DND-41 (cell line): Measurements from ENCODE around the gene ASB14.

Experiments
- ATAC-seq: fragments of 200-7000 bp; cut with Tn5 transposase; 3 replicates; pipeline ENCODE4 v1.9.1; 2021; ENCODE audit warnings: low read depth; ENCODE audit not compliant: insufficient read depth
- DNase-seq: peaks from one replicate; pipeline ENCODE4 v3.0.0-alpha.2; 2020
- H2AFZ ChIP-seq: 2 replicates; pipeline ENCODE4 v1.6.0; 2012; ENCODE audit warnings: low read depth, low read length
- H3K27ac ChIP-seq: 2 replicates; pipeline ENCODE4 v1.5.1; 2012; ENCODE audit warnings: low read length, inconsistent platforms
- H3K27me3 ChIP-seq: fragments of 200-600 bp; sonication (generic); 2 replicates; pipeline ENCODE4 v1.6.0; 2012; ENCODE audit warnings: low read length, mild to moderate bottlenecking, inconsistent platforms; ENCODE audit not compliant: insufficient read depth, poor library complexity
- H3K36me3 ChIP-seq: 2 replicates; pipeline ENCODE4 v1.5.1; 2012; ENCODE audit warnings: low read length, inconsistent platforms; ENCODE audit not compliant: insufficient read depth
- H3K4me1 ChIP-seq: 2 replicates; pipeline ENCODE4 v1.5.1; 2012; ENCODE audit warnings: mild to moderate bottlenecking, low read length; ENCODE audit not compliant: insufficient read depth
- H3K4me2 ChIP-seq: 2 replicates; pipeline ENCODE4 v1.6.0; 2012; ENCODE audit warnings: mild to moderate bottlenecking, moderate library complexity, low read length, inconsistent platforms; ENCODE audit not compliant: insufficient read depth
- H3K4me3 ChIP-seq, 2 experiments: fragments of 200-600 bp in 1 of 2; shearing (Covaris generic) in 1 of 2; 2 replicates each; pipeline ENCODE4 v1.5.1; 2012 to 2016; ENCODE audit warnings: inconsistent platforms in 2 of 2, low read length in 2 of 2, mild to moderate bottlenecking in 2 of 2, low read depth in 1 of 2, moderate library complexity in 1 of 2
- H3K79me2 ChIP-seq: 2 replicates; pipeline ENCODE4 v1.6.0; 2012; ENCODE audit warnings: low read length, inconsistent platforms; ENCODE audit not compliant: insufficient read depth
- H3K9ac ChIP-seq: 2 replicates; pipeline ENCODE4 v1.6.0; 2012; ENCODE audit warnings: low read depth, mild to moderate bottlenecking, inconsistent platforms, low read length, moderate library complexity
- H3K9me3 ChIP-seq: 2 replicates; pipeline ENCODE4 v1.5.1; 2012; ENCODE audit warnings: low read length, moderate library complexity, mild to moderate bottlenecking, inconsistent platforms; ENCODE audit not compliant: insufficient read depth, severe bottlenecking
- H4K20me1 ChIP-seq: 2 replicates; pipeline ENCODE4 v1.6.0; 2012; ENCODE audit warnings: low read length; ENCODE audit not compliant: insufficient read depth
- EZH2 ChIP-seq: IDR thresholded peaks from 3 replicates; pipeline ENCODE4 v1.6.1; 2012; ENCODE audit warnings: borderline replicate concordance, low read depth, mild to moderate bottlenecking, moderate library complexity, low read length, inconsistent platforms; ENCODE audit not compliant: severe bottlenecking
- TF ChIP-seq, protein P1 (sequence below): IDR thresholded peaks from 2 replicates; pipeline ENCODE4 v1.5.1; 2012; ENCODE audit warnings: borderline replicate concordance, low read length, moderate library complexity, mild to moderate bottlenecking; ENCODE audit not compliant: poor library complexity, severe bottlenecking; ENCODE audit errors: extremely low read depth

ASB14 gene

GRCh38 chr3:57278237-57278636, 14.2 kb downstream of the ASB14 start:
- H3K4me2 ChIP-seq: no peak overlapping the region
- H3K27ac ChIP-seq: no peak overlapping the region
- no peaks in the 10 kb centered on the region for H3K4me1 ChIP-seq
- no peaks in the 10 kb centered on the region for H3K9me3 ChIP-seq
- ATAC-seq (no peak), DNase-seq (no peak)
- H3K4me3 ChIP-seq: no peak overlapping the region
- peaks cover 14% of the 10 kb centered on the region for H3K36me3 ChIP-seq
- H2AFZ ChIP-seq: no peak overlapping the region
- no peak overlapping the region for H3K9ac ChIP-seq
- no peak for TF ChIP-seq EZH2
- TF ChIP-seq, protein P1, sequence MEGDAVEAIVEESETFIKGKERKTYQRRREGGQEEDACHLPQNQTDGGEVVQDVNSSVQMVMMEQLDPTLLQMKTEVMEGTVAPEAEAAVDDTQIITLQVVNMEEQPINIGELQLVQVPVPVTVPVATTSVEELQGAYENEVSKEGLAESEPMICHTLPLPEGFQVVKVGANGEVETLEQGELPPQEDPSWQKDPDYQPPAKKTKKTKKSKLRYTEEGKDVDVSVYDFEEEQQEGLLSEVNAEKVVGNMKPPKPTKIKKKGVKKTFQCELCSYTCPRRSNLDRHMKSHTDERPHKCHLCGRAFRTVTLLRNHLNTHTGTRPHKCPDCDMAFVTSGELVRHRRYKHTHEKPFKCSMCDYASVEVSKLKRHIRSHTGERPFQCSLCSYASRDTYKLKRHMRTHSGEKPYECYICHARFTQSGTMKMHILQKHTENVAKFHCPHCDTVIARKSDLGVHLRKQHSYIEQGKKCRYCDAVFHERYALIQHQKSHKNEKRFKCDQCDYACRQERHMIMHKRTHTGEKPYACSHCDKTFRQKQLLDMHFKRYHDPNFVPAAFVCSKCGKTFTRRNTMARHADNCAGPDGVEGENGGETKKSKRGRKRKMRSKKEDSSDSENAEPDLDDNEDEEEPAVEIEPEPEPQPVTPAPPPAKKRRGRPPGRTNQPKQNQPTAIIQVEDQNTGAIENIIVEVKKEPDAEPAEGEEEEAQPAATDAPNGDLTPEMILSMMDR: no peak
- H4K20me1 ChIP-seq: no peaks in the 10 kb centered on the region
- H3K27me3 ChIP-seq: no peaks in the 10 kb centered on the region
- H3K79me2 ChIP-seq: no peaks in the 10 kb centered on the region

DNA sequence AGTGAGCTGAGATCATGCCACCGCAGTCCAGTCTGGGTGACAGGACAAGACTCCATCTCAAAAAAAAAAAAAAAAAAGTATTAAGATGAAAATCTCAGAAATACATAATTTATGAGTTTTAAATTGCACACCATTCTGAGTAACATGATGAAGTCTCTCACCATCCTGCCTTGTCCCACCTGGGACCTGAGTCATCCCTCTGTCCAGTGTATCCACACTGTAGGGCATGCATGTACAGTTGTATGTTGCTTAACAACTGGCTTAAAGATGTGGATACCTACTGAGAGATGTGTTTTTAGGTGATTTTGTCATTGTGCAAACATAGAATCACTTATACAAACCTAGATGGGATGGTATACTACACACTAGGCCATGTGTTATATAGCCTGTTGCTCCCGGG, 17.1 kb downstream of the ASB14 start:
- no peaks in the 10 kb centered on the region for H3K9me3 ChIP-seq
- ATAC-seq: 0 out of 3 replicates have a peak, but pooled peaks have one; percentile 24
- no peaks in the 10 kb centered on the region for H4K20me1 ChIP-seq
- H3K27ac ChIP-seq: no peak overlapping the region
- no peak overlapping the region for H3K4me3 ChIP-seq
- TF ChIP-seq, protein P1: no peak
- no peak for TF ChIP-seq EZH2
- H3K79me2 ChIP-seq: no peaks in the 10 kb centered on the region
- H3K36me3 ChIP-seq: peaks cover 32% of the 10 kb centered on the region
- no peaks in the 10 kb centered on the region for H3K4me1 ChIP-seq
- no peak overlapping the region for H3K9ac ChIP-seq
- H3K4me2 ChIP-seq: no peak overlapping the region
- H2AFZ ChIP-seq: no peak overlapping the region
- DNase-seq: no peak
- no peaks in the 10 kb centered on the region for H3K27me3 ChIP-seq

- Histone ChIP-seq H3K4me3 (no peak overlapping the region), H3K9ac (no peak overlapping the region), H2AFZ (no peak overlapping the region), H3K36me3 (peaks cover 37% of the 10 kb centered on the region), H3K27me3 (no peaks in the 10 kb centered on the region), H3K27ac (no peak overlapping the region), H3K4me2 (no peak overlapping the region), H3K9me3 (no peaks in the 10 kb centered on the region), H4K20me1 (no peaks in the 10 kb centered on the region), H3K4me1 (no peaks in the 10 kb centered on the region), H3K79me2 (no peaks in the 10 kb centered on the region)
- ATAC-seq: no peak
- DNase-seq: no peak
- TF ChIP-seq EZH2: no peak
- TF ChIP-seq, protein P1: no peak
Measured at GRCh38 chr3:57274845-57275244, 17.6 kb downstream of the ASB14 start.

- no peak overlapping the region for H2AFZ ChIP-seq
- no peak for TF ChIP-seq EZH2
- TF ChIP-seq, protein P1: no peak
- H3K27me3 ChIP-seq: no peaks in the 10 kb centered on the region
- H3K4me3 ChIP-seq: no peak overlapping the region
- no peaks in the 10 kb centered on the region for H3K79me2 ChIP-seq
- H3K36me3 ChIP-seq: peaks cover 86% of the 10 kb centered on the region
- no peaks in the 10 kb centered on the region for H3K4me1 ChIP-seq
- no peak for ATAC-seq
- no peak for DNase-seq
- no peak overlapping the region for H3K27ac ChIP-seq
- H3K9me3 ChIP-seq: no peaks in the 10 kb centered on the region
- no peak overlapping the region for H3K4me2 ChIP-seq
- no peak overlapping the region for H3K9ac ChIP-seq
- no peaks in the 10 kb centered on the region for H4K20me1 ChIP-seq
Measured at GRCh38 chr3:57268416-57268815, 24.1 kb downstream of the ASB14 start.
